GM12878 (cell line): Measurements from ENCODE around the gene ENO2. TPM values are rescaled to one million over a fixed set of nuclear protein-coding genes. Genes with fewer than 3 reads are reported as not detected.

Source experiments
- DPF2 ChIP-seq: fragments of 450-650 bp; IDR thresholded peaks from 2 replicates; pipeline ENCODE4 v1.6.1; 2017; ENCODE audit warnings: mild to moderate bottlenecking
- EGR1 ChIP-seq, 2 experiments: IDR thresholded peaks; 1 replicate in 1 of 2; 2 replicates in 1 of 2; pipeline ENCODE4 v1.6.1; 2011 to 2012; ENCODE audit warnings: low read depth in 2 of 2, low read length in 2 of 2, borderline replicate concordance in 1 of 2, mild to moderate bottlenecking in 1 of 2, moderate library complexity in 1 of 2
- GABPA ChIP-seq: IDR thresholded peaks from 2 replicates; pipeline ENCODE4 v1.6.1; 2014; ENCODE audit warnings: antibody characterized with exemption, low read depth, mild to moderate bottlenecking, inconsistent platforms
- NBN ChIP-seq: fragments of 450-650 bp; IDR thresholded peaks from 2 replicates; pipeline ENCODE4 v1.6.1; 2016
- NKRF ChIP-seq: fragments of 450-650 bp; conservative IDR thresholded peaks from 2 replicates; pipeline ENCODE4 v1.6.1; 2017; ENCODE audit warnings: mild to moderate bottlenecking, moderate library complexity
- PAX8 ChIP-seq: fragments of 450-650 bp; IDR thresholded peaks from 2 replicates; pipeline ENCODE4 v1.6.1; 2017; ENCODE audit warnings: mild to moderate bottlenecking, moderate library complexity
- PRDM15 ChIP-seq: fragments of 450-650 bp; formaldehyde crosslinking; IDR thresholded peaks from 2 replicates; pipeline ENCODE4 v1.4.0; 2020; ENCODE audit warnings: mild to moderate bottlenecking, moderate library complexity
- RUNX3 ChIP-seq: IDR thresholded peaks from 2 replicates; pipeline ENCODE4 v1.6.1; 2012; ENCODE audit warnings: low read length, inconsistent platforms
- SKIL ChIP-seq: fragments of 450-650 bp; IDR thresholded peaks from 2 replicates; pipeline ENCODE4 v1.6.1; 2017; ENCODE audit warnings: mild to moderate bottlenecking, low read depth, inconsistent platforms; ENCODE audit not compliant: poor library complexity, severe bottlenecking
- TAF1 ChIP-seq: IDR thresholded peaks from 2 replicates; pipeline ENCODE4 v1.6.1; 2011; ENCODE audit warnings: mild to moderate bottlenecking, low read depth, low read length, borderline replicate concordance
- TCF12 ChIP-seq: IDR thresholded peaks from 2 replicates; pipeline ENCODE4 v1.6.1; 2011; ENCODE audit warnings: low read depth, mild to moderate bottlenecking, low read length
- ZBTB4 ChIP-seq: fragments of 450-650 bp; formaldehyde crosslinking; IDR thresholded peaks from 2 replicates; pipeline ENCODE4 v1.4.0; 2022; ENCODE audit warnings: mild to moderate bottlenecking, moderate library complexity
- ZBTB40 ChIP-seq: fragments of 450-650 bp; IDR thresholded peaks from 2 replicates; pipeline ENCODE4 v1.6.1; 2016; ENCODE audit warnings: mild to moderate bottlenecking, moderate library complexity, borderline replicate concordance
- polyA plus RNA-seq, 11 experiments: library from polyadenylated mRNA; depleted of rRNA in 4 of 11; unstranded in 6 of 11; stranded (reverse) in 5 of 11; fragments of >200 nt; fragmentation: Nextera tagmentation in 4 of 11; fragmentation: Illumina TruSeq in 1 of 11; extraction: Ambion mirVana in 4 of 11; extraction: Trizol in 1 of 11; gene quantifications; 1 replicate in 1 of 11; 2 replicates in 10 of 11; pipeline versions ENCODE4 v1.2.1 to v1.2.3, GENCODE V29; 2011 to 2016; ENCODE audit warnings: inconsistent platforms in 2 of 11, missing spikeins in 2 of 11, low read depth in 1 of 11
- total RNA-seq, 4 experiments: library from RNA; depleted of rRNA in 3 of 4; stranded (reverse); fragments of >200 nt in 3 of 4; fragmentation: Illumina TruSeq in 1 of 4; extraction: Trizol in 1 of 4; gene quantifications; 2 replicates each; pipeline versions ENCODE4 v1.2.1 to v1.2.3, GENCODE V29; 2013 to 2021

ENO2 gene
- total and polyA plus RNA-seq, 10 of the 15 experiments (the other 5 are each of a cell fraction or from before 2014, with no cell fraction given), result 24.8 to 196 (median 43.1) TPM

- TF ChIP-seq ZBTB4 (CRISPR knock-in tag) (no peak), RUNX3 (peak; percentile 7; the same call in 1 of the 2 replicates), ZBTB40 (no peak), TAF1 (0 out of 2 replicates have a peak, but pooled peaks have one; percentile 8), TCF12 (no peak), PAX8 (no peak), SKIL (no peak), NBN (peak; percentile 70; the same call in 1 of the 2 replicates), PRDM15 (no peak), DPF2 (0 out of 2 replicates have a peak, but pooled peaks have one; percentile 16), EGR1 (IDR thresholded peaks at IDR 0.05; ENCODE audit: borderline replicate concordance in 1 of 2, low read depth in 2 of 2, low read length in 2 of 2) (no peak), NKRF (no peak), GABPA (no peak)
Observed at GRCh38 chr12:6927379-6928021, 13.1 kb downstream of the ENO2 start, which contains the start of gene ATN1 (continued).
